Activated naive CD8-positive, alpha-beta T cell treated with anti-CD3 and anti-CD28 coated beads, Interleukin-2, amount 10 ng/mL, durations not matched to agents 7 days and 5 days (primary cell): Measurements from ENCODE around the gene SLC39A13. TPM values are rescaled to one million over a fixed set of nuclear protein-coding genes. Genes with fewer than 3 reads are reported as not detected.

Experiments used
- ATAC-seq: fragments of 150-1000 bp; cut with Tn5 transposase; one replicate; pipeline ENCODE4 v1.10.0; 2021; ENCODE audit warnings: low read depth, moderate library complexity
- POLR2A ChIA-PET: fragments of 350-600 bp; sonication (Branson Sonifier 250); formaldehyde crosslinking; loops from one replicate; lab custom pipeline; 2021; ENCODE audit warnings: antibody characterized with exemption; lab: Charles Lee
- DNase-seq: peaks from one replicate; pipeline ENCODE4 v3.0.0; 2021
- H3K27ac Mint-ChIP-seq: one replicate; pipeline ENCODE4 v1.8.0; 2022; ENCODE audit warnings: mild to moderate bottlenecking, mixed read lengths
- H3K27me3 Mint-ChIP-seq: one replicate; pipeline ENCODE4 v1.8.0; 2022; ENCODE audit warnings: mild to moderate bottlenecking, moderate library complexity, mixed read lengths
- H3K36me3 Mint-ChIP-seq: one replicate; pipeline ENCODE4 v1.8.0; 2021; ENCODE audit warnings: mild to moderate bottlenecking, mixed read lengths
- H3K4me1 Mint-ChIP-seq: one replicate; pipeline ENCODE4 v1.8.0; 2021; ENCODE audit warnings: mixed read lengths
- H3K4me3 Mint-ChIP-seq: one replicate; pipeline ENCODE4 v1.8.0; 2022; ENCODE audit warnings: mild to moderate bottlenecking, moderate library complexity, mixed read lengths
- H3K9me3 Mint-ChIP-seq: one replicate; pipeline ENCODE4 v1.8.0; 2021; ENCODE audit warnings: mixed read lengths
- total RNA-seq, 2 experiments: library from RNA; stranded (reverse); gene quantifications; one replicate each; pipeline ENCODE4 v1.2.3, GENCODE V29; 2021

SLC39A13 gene
- total RNA-seq, 2 experiments from 2014 or later: 33.1 to 38.2 TPM

DNA sequence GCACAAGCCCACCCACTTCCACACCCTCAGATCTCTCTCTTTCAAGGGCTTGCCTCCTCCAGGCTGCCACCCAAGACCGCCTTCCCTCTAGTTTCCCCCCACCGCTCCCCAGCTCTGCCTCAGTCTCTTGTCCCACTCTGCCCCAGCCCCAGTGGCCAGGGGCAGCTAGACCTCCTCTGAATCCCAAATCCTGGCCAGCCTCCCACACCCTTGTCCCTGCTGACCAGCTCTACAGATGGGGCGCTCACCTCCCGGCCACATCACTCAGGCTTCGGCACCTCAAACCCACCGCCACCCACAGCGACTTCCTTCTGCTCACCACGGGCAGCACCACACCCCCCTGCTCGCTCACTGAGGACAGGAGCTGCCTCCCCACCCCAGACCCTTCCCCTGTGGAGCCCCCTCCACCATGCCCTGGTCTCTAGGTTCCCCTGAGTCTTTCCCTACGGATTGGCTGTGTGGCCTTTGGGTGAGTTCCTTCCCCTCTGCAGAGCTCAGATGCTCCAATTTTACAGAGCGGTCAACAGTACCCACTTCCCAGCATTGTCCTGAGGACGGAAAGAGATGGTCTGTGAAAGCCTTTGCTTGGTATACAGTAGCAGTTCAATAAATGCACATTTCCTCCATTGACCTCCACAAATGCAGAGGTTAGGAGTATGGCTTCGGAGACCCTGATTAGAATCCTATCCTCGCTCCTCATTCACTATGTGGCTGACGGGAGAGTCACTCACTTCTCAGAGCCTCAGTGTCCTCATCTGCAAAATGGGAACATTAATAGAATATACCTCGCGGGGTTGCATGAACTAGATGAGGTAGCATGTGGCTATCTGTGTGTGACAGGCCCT lies 18.6 kb upstream of the SLC39A13 start:
- ATAC-seq (peak; percentile 27), DNase-seq (no peak)
- Mint-ChIP-seq H3K36me3 (no peaks in the 10 kb centered on the region), H3K27ac (peak overlapping the region; percentile 45), H3K4me3 (peak overlapping the region; percentile 36), H3K4me1 (peaks cover 17% of the 10 kb centered on the region), H3K9me3 (no peaks in the 10 kb centered on the region), H3K27me3 (peaks cover 3% of the 10 kb centered on the region)
- POLR2A ChIA-PET: interaction anchor here (2.8 kb wide), 1 partner anchor 10 kb away, joined by 16 read pairs; no protein-coding TSS in a partner anchor

- no peak overlapping the region for H3K27ac Mint-ChIP-seq
- H3K27me3 Mint-ChIP-seq: peaks cover 3% of the 10 kb centered on the region
- H3K9me3 Mint-ChIP-seq: no peaks in the 10 kb centered on the region
- H3K36me3 Mint-ChIP-seq: no peaks in the 10 kb centered on the region
- H3K4me3 Mint-ChIP-seq: no peak overlapping the region
- DNase-seq (no peak), ATAC-seq (no peak)
- peaks cover 17% of the 10 kb centered on the region for H3K4me1 Mint-ChIP-seq
- POLR2A ChIA-PET: interaction anchor here (1.2 to 2.8 kb wide), 2 partner anchors 9 to 12 kb away, joined by 4 to 16 read pairs; partner anchors contain the start of gene SPI1
Observed at GRCh38 chr11:47390422-47390760, 18.0 kb upstream of the SLC39A13 start.

- Mint-ChIP-seq H3K36me3 (no peaks in the 10 kb centered on the region), H3K9me3 (no peaks in the 10 kb centered on the region), H3K27ac (no peak overlapping the region), H3K4me1 (peaks cover 19% of the 10 kb centered on the region), H3K4me3 (no peak overlapping the region), H3K27me3 (peaks cover 3% of the 10 kb centered on the region)
- ATAC-seq: no peak
- no peak for DNase-seq
- POLR2A ChIA-PET: interaction anchor here (1.2 to 2.8 kb wide), 2 partner anchors 8 to 13 kb away, joined by 4 to 16 read pairs; partner anchors contain the start of gene SPI1
Observed at GRCh38 chr11:47391077-47391583, 17.3 kb upstream of the SLC39A13 start.

DNA sequence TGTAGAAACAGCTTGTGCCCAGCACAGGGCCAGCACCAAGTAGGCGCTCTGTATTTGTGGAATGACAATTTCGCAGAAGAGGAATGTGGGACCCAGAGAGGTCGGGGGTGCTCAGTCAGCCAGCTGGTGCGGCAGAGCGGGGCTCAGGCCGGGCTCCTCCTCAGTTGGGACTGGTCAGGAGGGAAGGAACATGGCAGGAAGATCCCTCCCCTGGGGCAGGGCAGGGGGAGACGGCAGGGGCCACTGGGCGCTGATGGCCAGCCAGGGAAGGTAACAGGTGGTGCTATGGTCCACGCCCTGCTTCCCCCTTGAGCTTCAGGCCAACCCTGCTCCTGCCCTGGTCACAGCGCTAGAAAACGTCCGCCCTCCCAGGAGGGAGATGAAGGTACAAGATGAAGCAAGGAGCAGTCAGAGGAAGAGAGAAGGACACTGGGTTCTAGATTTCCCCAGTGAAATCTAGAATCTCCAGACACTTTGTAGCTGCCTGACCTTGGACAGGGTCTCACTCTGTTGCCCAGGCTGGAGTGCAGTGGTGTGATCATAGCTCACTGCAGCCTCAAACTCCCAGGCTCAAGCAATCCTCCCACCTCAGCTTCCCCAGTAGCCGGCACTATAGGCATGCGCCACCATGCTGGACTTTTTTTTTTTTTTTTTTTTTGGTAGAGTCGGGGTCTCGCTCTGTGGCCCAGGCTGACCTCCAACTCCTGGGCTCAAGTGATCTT lies 16.5 kb upstream of the SLC39A13 start:
- DNase-seq (no peak), ATAC-seq (no peak)
- Mint-ChIP-seq H3K9me3 (no peaks in the 10 kb centered on the region), H3K4me1 (peaks cover 19% of the 10 kb centered on the region), H3K27ac (no peak overlapping the region), H3K4me3 (no peak overlapping the region), H3K36me3 (no peaks in the 10 kb centered on the region), H3K27me3 (peaks cover 3% of the 10 kb centered on the region)
- POLR2A ChIA-PET: interaction anchor here (0.7 to 2.8 kb wide), 5 partner anchors 8 to 697 kb away, joined by 4 to 16 read pairs (median 5); partner anchors contain the start of gene SPI1

GRCh38 chr11:47392546-47393162 lies 15.7 kb upstream of the SLC39A13 start:
- Mint-ChIP-seq H3K9me3 (no peaks in the 10 kb centered on the region), H3K27me3 (peaks cover 3% of the 10 kb centered on the region), H3K4me3 (no peak overlapping the region), H3K36me3 (no peaks in the 10 kb centered on the region), H3K4me1 (peaks cover 19% of the 10 kb centered on the region), H3K27ac (no peak overlapping the region)
- DNase-seq (no peak), ATAC-seq (no peak)
- POLR2A ChIA-PET: interaction anchor here (0.7 to 1.3 kb wide), 5 partner anchors 8 to 696 kb away, joined by 3 to 6 read pairs (median 4); partner anchors contain the start of genes DDB2 and PSMC3

- no peaks in the 10 kb centered on the region for H3K36me3 Mint-ChIP-seq
- H3K27me3 Mint-ChIP-seq: peaks cover 3% of the 10 kb centered on the region
- POLR2A ChIA-PET: interaction anchor here (0.6 to 1.3 kb wide), 3 partner anchors 33 to 320 kb away, joined by 3 to 4 read pairs (median 3); partner anchors contain the start of genes DDB2 and PSMC3
- H3K9me3 Mint-ChIP-seq: no peaks in the 10 kb centered on the region
- H3K4me3 Mint-ChIP-seq: no peak overlapping the region
- H3K27ac Mint-ChIP-seq: peak overlapping the region; percentile 91
- no peak for ATAC-seq
- H3K4me1 Mint-ChIP-seq: peaks cover 19% of the 10 kb centered on the region
- DNase-seq: peak; percentile 34
Observed at GRCh38 chr11:47393163-47394049, 15.0 kb upstream of the SLC39A13 start.

DNA sequence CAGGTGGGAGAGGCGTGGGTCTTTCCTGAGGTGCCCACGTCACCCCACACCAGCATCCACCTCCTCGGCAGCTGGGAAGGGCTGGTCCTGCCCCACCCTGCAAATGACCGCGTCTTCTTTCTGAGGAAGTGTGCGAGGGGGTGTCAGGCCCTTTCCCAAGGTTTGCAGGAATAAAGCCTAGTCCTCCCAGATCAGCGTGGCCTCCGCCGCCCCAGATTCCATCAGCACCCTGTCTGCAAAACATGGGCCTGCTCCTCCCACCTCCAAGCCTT lies 14.4 kb upstream of the SLC39A13 start:
- H3K27ac Mint-ChIP-seq: peak overlapping the region; percentile 91
- peaks cover 19% of the 10 kb centered on the region for H3K4me1 Mint-ChIP-seq
- peaks cover 3% of the 10 kb centered on the region for H3K27me3 Mint-ChIP-seq
- H3K36me3 Mint-ChIP-seq: no peaks in the 10 kb centered on the region
- peak overlapping the region; percentile 55 for H3K4me3 Mint-ChIP-seq
- H3K9me3 Mint-ChIP-seq: no peaks in the 10 kb centered on the region
- ATAC-seq (no peak), DNase-seq (no peak)
- POLR2A ChIA-PET: interaction anchor here (1.3 kb wide), 1 partner anchor 179 kb away, joined by 3 read pairs; the partner anchor contains the start of gene DDB2

- Mint-ChIP-seq H3K36me3 (no peaks in the 10 kb centered on the region), H3K9me3 (no peaks in the 10 kb centered on the region), H3K4me3 (peak overlapping the region; percentile 55)
Observed at GRCh38 chr11:47394322-47395222, 13.8 kb upstream of the SLC39A13 start.

GRCh38 chr11:47395223-47396048 lies 13.0 kb upstream of the SLC39A13 start:
- DNase-seq (no peak), ATAC-seq (no peak)
- Mint-ChIP-seq H3K4me1 (peaks cover 13% of the 10 kb centered on the region), H3K36me3 (no peaks in the 10 kb centered on the region), H3K4me3 (peak overlapping the region; percentile 55), H3K9me3 (no peaks in the 10 kb centered on the region), H3K27me3 (peaks cover 3% of the 10 kb centered on the region), H3K27ac (peak overlapping the region; percentile 91)
- POLR2A ChIA-PET: interaction anchor here (0.5 to 1.0 kb wide), 2 partner anchors 31 to 334 kb away, joined by 3 to 4 read pairs; partner anchors contain the start of gene PSMC3

More at GRCh38 chr11:47394322-47395222, 13.8 kb upstream of the SLC39A13 start:
- POLR2A ChIA-PET: interaction anchor here (0.5 to 1.0 kb wide), 2 partner anchors 32 to 335 kb away, joined by 3 to 4 read pairs; partner anchors contain the start of gene PSMC3
- peak; percentile 71 for DNase-seq
- H3K27ac Mint-ChIP-seq: peak overlapping the region; percentile 91
- peak; percentile 68 for ATAC-seq
- H3K4me1 Mint-ChIP-seq: peaks cover 16% of the 10 kb centered on the region
- H3K27me3 Mint-ChIP-seq: peaks cover 3% of the 10 kb centered on the region

GRCh38 chr11:47396049-47396320 lies 12.4 kb upstream of the SLC39A13 start:
- ATAC-seq (no peak), DNase-seq (no peak)
- no peaks in the 10 kb centered on the region for H3K27me3 Mint-ChIP-seq
- H3K36me3 Mint-ChIP-seq: no peaks in the 10 kb centered on the region
- no peaks in the 10 kb centered on the region for H3K9me3 Mint-ChIP-seq
- peaks cover 13% of the 10 kb centered on the region for H3K4me1 Mint-ChIP-seq
- POLR2A ChIA-PET: no interaction called here
- peak overlapping the region; percentile 91 for H3K27ac Mint-ChIP-seq
- H3K4me3 Mint-ChIP-seq: no peak overlapping the region

DNA sequence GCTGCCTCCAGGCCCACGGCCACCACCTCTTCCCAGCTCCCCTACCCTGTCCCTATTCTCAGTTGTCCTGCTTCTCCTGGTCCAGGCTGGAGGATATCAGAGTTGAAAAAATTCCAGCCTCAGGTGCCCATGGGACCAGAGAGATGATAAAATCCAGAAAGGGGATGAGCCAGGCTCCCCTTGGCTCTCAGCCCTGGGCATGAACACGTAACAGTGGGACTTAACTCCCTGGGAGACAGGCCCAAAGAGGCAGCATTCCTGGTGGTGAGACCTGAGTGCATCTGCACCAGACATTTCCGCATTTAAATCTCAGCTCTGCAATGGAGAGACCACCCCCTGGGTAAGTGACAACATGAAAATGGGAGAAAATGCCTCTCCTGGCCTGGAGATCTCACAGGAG lies 10.4 kb upstream of the SLC39A13 start:
- POLR2A ChIA-PET: interaction anchor here (2.7 kb wide), 1 partner anchor 7 kb away, joined by 16 read pairs; no protein-coding TSS in a partner anchor
- Mint-ChIP-seq H3K4me3 (no peak overlapping the region), H3K27ac (no peak overlapping the region), H3K4me1 (peaks cover 13% of the 10 kb centered on the region), H3K9me3 (no peaks in the 10 kb centered on the region), H3K27me3 (no peaks in the 10 kb centered on the region), H3K36me3 (no peaks in the 10 kb centered on the region)
- no peak for DNase-seq
- no peak for ATAC-seq
